GM10266 (cell line): ENCODE results near the gene MACROH2A1.

ENCODE experiments used
- DNase-seq: peaks from one replicate; pipeline ENCODE4 v3.0.0; 2012; ENCODE audit errors: extremely low spot score
- TF ChIP-seq, protein P1 (sequence below): IDR thresholded peaks from 2 replicates; pipeline ENCODE4 v1.5.1; 2012; ENCODE audit warnings: mild to moderate bottlenecking, low read depth; ENCODE audit not compliant: control insufficient read depth, insufficient read depth; ENCODE audit errors: missing control alignments

The MACROH2A1 gene

DNA sequence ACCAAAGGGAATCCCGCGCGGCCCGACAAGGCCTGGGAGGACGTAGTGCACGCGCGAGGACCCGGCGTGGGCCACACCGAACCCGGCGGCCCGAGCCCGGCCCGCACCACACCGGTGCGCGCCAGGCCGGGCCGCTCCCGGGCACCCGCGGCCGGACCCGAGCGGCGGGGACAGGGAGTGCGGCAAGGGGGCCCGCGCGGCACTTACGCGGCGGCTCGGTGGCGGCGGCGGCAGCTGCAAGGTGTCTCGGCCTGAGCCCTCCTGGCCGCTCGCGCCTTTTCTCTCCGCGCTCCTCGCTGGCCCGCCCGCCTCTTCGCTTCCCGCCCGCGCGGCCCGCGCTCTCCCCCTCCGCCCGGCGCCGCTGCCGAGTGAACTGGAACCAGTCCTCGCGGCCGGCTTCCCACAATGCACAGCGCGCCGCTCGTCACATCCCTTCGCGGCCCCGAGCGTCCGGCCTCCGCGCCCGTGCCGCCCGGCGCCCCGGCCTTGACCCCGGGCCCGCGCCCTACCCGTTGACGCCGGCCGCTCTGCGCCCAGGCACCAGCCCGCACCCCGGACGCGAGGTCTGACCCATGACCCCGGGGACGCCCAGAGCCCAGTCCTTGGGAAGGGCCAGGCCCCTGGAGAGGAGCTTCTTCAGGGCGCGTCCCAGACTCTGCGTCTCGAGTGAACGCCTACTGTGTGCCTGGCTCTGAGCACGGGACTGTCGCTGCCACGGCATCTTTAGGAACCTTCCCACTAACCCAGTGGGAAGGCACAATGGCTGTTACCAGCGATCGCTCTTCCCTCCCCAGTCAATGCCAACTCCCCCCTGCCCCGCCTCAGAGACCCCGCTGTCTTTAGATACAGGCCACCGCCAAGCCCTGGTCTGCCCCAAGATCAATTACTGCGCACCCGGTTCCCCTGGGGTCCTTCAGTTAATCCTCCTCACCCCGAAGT, at the start of gene MACROH2A1:
Gene MACROH2A1, minus strand, starts transcription at position 377 of the 939 bp plus-strand sequence. CDS start 10,138 bp downstream, outside the sequence.
- DNase-seq: peak; percentile 95
- TF ChIP-seq, protein P1, sequence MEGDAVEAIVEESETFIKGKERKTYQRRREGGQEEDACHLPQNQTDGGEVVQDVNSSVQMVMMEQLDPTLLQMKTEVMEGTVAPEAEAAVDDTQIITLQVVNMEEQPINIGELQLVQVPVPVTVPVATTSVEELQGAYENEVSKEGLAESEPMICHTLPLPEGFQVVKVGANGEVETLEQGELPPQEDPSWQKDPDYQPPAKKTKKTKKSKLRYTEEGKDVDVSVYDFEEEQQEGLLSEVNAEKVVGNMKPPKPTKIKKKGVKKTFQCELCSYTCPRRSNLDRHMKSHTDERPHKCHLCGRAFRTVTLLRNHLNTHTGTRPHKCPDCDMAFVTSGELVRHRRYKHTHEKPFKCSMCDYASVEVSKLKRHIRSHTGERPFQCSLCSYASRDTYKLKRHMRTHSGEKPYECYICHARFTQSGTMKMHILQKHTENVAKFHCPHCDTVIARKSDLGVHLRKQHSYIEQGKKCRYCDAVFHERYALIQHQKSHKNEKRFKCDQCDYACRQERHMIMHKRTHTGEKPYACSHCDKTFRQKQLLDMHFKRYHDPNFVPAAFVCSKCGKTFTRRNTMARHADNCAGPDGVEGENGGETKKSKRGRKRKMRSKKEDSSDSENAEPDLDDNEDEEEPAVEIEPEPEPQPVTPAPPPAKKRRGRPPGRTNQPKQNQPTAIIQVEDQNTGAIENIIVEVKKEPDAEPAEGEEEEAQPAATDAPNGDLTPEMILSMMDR: no peak

DNA sequence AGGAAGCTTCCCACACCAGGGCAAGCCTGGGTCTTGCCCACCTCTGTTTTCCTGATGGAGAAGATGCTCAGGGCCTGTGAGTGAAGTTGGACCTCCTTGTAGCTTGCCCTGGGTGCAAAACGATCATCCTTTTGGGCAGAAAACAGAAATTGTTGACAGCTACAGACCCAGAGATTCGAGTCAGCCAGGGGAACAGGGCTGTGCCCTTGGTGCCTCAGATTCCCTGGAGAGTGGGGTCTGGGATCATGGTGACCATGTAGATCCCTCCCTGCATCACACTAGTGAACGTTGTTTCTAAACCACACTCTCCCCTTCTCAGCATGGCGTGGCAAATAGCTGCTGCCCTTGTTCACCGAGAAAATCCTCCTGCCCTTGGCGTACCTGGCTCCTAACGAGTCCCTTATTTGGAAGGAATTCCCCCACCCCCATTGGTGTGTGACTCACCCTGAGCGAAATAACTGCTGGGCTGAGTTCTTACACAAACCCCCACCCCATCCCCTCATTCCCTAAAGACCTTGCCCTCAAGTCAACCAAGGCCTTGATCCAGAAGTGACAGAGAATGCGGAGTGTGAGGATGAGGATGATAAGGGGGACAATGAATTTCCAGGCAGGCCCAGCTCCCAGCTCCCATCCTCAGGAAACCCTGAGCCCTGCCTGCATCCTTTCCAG, 49.2 kb upstream of the MACROH2A1 start:
- TF ChIP-seq, protein P1: no peak
- no peak for DNase-seq

DNA sequence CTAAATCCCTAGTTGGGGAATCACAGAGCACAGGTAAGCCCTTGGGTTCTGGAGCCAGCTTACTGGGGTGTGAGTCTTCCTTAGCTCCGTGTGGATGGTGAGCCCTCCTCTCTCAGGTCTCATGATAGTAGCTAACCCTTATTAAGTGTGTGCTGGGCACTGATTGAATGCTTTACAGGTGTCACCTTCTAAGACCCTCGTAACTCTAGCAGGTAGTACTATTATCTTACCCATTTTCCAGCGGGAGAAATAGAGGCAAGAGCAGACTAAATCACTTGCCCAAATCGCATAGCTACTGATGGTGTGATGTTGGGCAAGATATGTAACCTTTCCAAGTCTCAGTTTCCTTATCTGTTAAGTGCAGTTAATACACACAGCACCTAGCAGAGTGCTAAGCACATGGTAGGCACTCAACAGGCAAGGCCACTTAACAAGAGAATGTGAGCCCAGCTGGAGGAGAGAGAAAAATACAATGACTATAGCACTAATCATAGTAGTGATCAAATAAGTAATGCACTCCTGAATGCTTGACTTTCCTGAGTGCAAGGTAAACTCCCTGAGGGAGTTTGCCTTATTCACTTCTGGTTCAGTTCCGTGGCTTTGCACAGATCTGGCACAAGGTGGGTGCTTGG, 48.4 kb upstream of the MACROH2A1 start, which contains the start of gene DCANP1:
Gene DCANP1, minus strand, starts transcription at position 51 of the 632 bp plus-strand sequence. CDS start 240 bp downstream, outside the sequence.
- DNase-seq: no peak
- TF ChIP-seq, protein P1: no peak

DNA sequence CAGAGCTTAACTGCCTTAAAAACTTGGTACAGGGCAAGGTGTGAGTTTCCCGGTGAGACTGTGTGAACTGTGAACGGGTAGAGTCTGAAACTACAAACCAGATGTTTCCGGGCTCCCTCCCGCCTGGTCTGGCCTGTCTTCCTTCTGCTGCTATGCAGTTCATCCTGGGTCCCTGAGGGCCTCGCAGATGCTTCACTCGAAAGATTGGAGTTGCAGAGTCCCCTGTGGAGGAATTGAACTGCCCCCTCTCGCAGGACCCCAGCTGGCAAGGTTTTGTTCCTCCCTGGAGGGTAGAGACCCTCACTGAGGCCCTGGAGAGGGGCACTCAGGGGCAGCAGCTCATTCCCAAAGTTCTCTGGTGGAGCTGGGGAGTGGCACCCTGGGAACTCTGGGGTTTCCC, 47.6 kb upstream of the MACROH2A1 start:
- TF ChIP-seq, protein P1: no peak
- no peak for DNase-seq

DNA sequence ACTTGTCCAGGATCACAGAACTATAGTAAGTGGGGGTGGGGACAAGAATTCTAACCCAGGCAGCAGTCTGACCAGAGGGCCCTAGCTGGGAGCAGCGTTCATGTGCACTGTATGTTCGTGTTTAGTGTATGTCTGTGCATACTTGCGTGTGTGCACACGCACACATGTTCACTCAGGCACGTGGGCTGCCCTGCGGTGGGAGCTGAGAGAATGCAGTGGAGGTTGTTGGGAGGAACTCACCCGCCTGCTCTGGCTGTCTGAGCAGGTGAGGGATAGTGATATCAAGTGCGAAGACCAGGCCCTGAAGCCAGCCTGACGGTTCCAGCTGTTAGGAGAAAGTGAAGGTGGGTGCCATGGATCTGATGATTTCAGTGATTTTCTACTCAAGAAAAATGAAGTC, 47.2 kb upstream of the MACROH2A1 start:
- TF ChIP-seq, protein P1: no peak
- DNase-seq: no peak

DNA sequence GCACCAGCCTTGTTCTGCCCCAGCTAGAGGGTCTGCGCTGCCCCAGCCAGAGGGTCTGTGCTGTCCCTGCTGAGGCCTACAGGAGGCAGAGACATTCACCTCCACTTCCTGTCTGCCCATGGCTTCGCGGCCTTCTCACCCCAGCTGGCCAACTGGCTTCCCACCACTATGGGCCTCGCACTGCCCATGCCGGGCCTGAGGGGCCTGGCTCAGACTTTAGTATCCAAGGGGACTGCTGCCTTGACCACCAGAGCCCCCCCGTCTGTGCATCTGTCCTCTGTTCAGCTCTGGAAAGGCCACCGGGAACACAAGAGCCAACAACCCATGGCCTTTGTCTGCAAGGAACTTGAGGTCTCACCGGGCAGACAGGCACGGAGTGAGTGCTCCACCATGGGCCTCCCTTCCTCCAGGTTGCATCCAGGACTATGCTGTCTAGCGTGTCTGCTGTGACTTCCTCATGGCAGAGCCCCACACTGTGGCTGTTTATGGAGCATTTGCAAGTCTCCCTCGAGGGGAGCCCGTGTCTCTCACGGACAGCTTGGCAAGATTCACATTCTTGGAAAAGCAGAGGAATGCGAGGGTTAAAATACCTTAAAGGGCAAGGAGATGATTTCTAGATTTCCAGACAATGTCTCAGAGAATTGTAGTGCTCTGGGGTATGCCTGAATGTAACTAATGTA, 46.4 kb upstream of the MACROH2A1 start:
- DNase-seq: no peak
- TF ChIP-seq, protein P1: no peak
